Liver (tissue), 9 donors: ENCODE results near the gene FMN1. TPM values are rescaled to one million over a fixed set of nuclear protein-coding genes. Genes with fewer than 3 reads are reported as not detected.

ENCODE experiments used
- DNase-seq: peaks from one replicate; pipeline ENCODE4 v3.0.0-alpha.2; 2017; ENCODE audit warnings: low spot score
- H3K27ac ChIP-seq, 2 donors: one replicate each; pipeline ENCODE4 v1.7.0; 2013; ENCODE audit warnings: inconsistent platforms in 2 of 2, low read length in 2 of 2, control low read depth in 1 of 2, low read depth in 1 of 2, mild to moderate bottlenecking in 1 of 2
- H3K27me3 ChIP-seq, 4 donors: one replicate each; pipeline versions ENCODE4 v1.6.1 to v1.7.0; 2013; ENCODE audit warnings: low read length in 3 of 4, inconsistent platforms in 1 of 4, mild to moderate bottlenecking in 1 of 4, moderate library complexity in 1 of 4; ENCODE audit not compliant: control insufficient read depth in 4 of 4, insufficient read depth in 4 of 4
- H3K36me3 ChIP-seq, 4 donors: one replicate each; pipeline versions ENCODE4 v1.6.1 to v1.7.0; 2013; ENCODE audit warnings: low read length in 3 of 4, mild to moderate bottlenecking in 3 of 4, low read depth in 1 of 4, moderate library complexity in 1 of 4; ENCODE audit not compliant: control insufficient read depth in 4 of 4, insufficient read depth in 3 of 4
- H3K4me1 ChIP-seq, 4 donors: one replicate each; pipeline versions ENCODE4 v1.6.1 to v1.7.0; 2013; ENCODE audit warnings: low read length in 3 of 4, mild to moderate bottlenecking in 3 of 4, moderate library complexity in 1 of 4; ENCODE audit not compliant: control insufficient read depth in 4 of 4, insufficient read depth in 4 of 4
- H3K4me3 ChIP-seq, 3 donors: one replicate each; pipeline versions ENCODE4 v1.6.1 to v1.7.0; 2013; ENCODE audit warnings: low read length in 3 of 3, control low read depth in 1 of 3, low read depth in 1 of 3, mild to moderate bottlenecking in 1 of 3
- H3K9ac ChIP-seq, 2 donors: one replicate each; pipeline ENCODE4 v1.7.0; 2013; ENCODE audit warnings: low read length in 2 of 2, mild to moderate bottlenecking in 2 of 2, moderate library complexity in 2 of 2, control low read depth in 1 of 2, low read depth in 1 of 2
- H3K9me3 ChIP-seq, 4 donors: one replicate each; pipeline versions ENCODE4 v1.6.1 to v1.7.0; 2013; ENCODE audit warnings: low read length in 3 of 4; ENCODE audit not compliant: control insufficient read depth in 4 of 4
- EGR1 ChIP-seq, 2 donors: IDR thresholded peaks; 2 replicates each; pipeline ENCODE4 v1.6.1; 2016 to 2018; ENCODE audit warnings: antibody characterized with exemption in 2 of 2, low read depth in 2 of 2
- FOXA1 ChIP-seq: IDR thresholded peaks from 2 replicates; pipeline ENCODE4 v1.6.1; 2016; ENCODE audit warnings: antibody characterized with exemption
- FOXA2 ChIP-seq: IDR thresholded peaks from 2 replicates; pipeline ENCODE4 v1.6.1; 2016; ENCODE audit warnings: antibody characterized with exemption
- GABPA ChIP-seq, 2 donors: IDR thresholded peaks in 1 of 2; conservative IDR thresholded peaks in 1 of 2; 2 replicates each; pipeline ENCODE4 v1.6.1; 2016; ENCODE audit warnings: antibody characterized with exemption in 2 of 2, mild to moderate bottlenecking in 1 of 2, moderate library complexity in 1 of 2
- HNF4G ChIP-seq: IDR thresholded peaks from 2 replicates; pipeline ENCODE4 v1.6.1; 2016; ENCODE audit warnings: antibody characterized with exemption
- JUND ChIP-seq, 2 donors: IDR thresholded peaks; 2 replicates each; pipeline ENCODE4 v1.6.1; 2016; ENCODE audit warnings: antibody characterized with exemption in 2 of 2
- MAX ChIP-seq: IDR thresholded peaks from 2 replicates; pipeline ENCODE4 v1.6.1; 2016; ENCODE audit warnings: antibody characterized with exemption
- NR2F2 ChIP-seq: IDR thresholded peaks from 2 replicates; pipeline ENCODE4 v1.6.1; 2016; ENCODE audit warnings: antibody characterized with exemption
- RAD21 ChIP-seq, 2 donors: IDR thresholded peaks; 2 replicates each; pipeline ENCODE4 v1.6.1; 2016; ENCODE audit warnings: antibody characterized with exemption in 2 of 2, mild to moderate bottlenecking in 2 of 2
- REST ChIP-seq: IDR thresholded peaks from 2 replicates; pipeline ENCODE4 v1.6.1; 2016; ENCODE audit warnings: antibody characterized with exemption, mild to moderate bottlenecking
- SP1 ChIP-seq: IDR thresholded peaks from 2 replicates; pipeline ENCODE4 v1.6.1; 2018; ENCODE audit warnings: antibody characterized with exemption, mild to moderate bottlenecking
- TAF1 ChIP-seq: conservative IDR thresholded peaks from 2 replicates; pipeline ENCODE4 v1.6.1; 2016; ENCODE audit warnings: antibody characterized with exemption, mild to moderate bottlenecking
- YY1 ChIP-seq: IDR thresholded peaks from 2 replicates; pipeline ENCODE4 v1.6.1; 2016; ENCODE audit warnings: antibody characterized with exemption, mild to moderate bottlenecking
- ZBTB33 ChIP-seq: IDR thresholded peaks from 2 replicates; pipeline ENCODE4 v1.6.1; 2016; ENCODE audit warnings: antibody characterized with exemption
- WGBS: extraction: QIAGEN DNeasy Blood & Tissue Kit; methylation state at CpG from one replicate; pipeline ENCODE4 v1.1.7; 2013; 5-methylcytosine and 5-hydroxymethylcytosine counted together
- polyA plus RNA-seq, 2 donors: library from polyadenylated mRNA; stranded (reverse) in 1 of 2; unstranded in 1 of 2; fragments of 200-250 nt in 1 of 2; fragments of >200 nt in 1 of 2; fragmentation: Nextera tagmentation in 1 of 2; extraction: Ambion mirVana in 1 of 2; gene quantifications; one replicate each; pipeline versions ENCODE4 v1.2.1 to v1.2.3, GENCODE V29; 2013 to 2015
- total RNA-seq, 2 donors: library from RNA; depleted of rRNA; stranded (reverse); fragments of >200 nt; gene quantifications; one replicate each; pipeline ENCODE4 v1.2.3, GENCODE V29; 2014
- TF ChIP-seq, protein P1 (sequence below): fragments of 150-350 bp; IDR thresholded peaks from 2 replicates; pipeline ENCODE4 v1.5.1; 2017; ENCODE audit warnings: improper control_type of control experiment, low read depth, low read length; ENCODE audit not compliant: missing input control
- donor health status: healthy.
- donor health status: healthy.
- donor health status: healthy.
- donor health status: healthy.
- donor health status: healthy.

FMN1 gene
- total and polyA plus RNA-seq, 4 donors = 0.21 to 5.4 (median 0.53) TPM

GRCh38 chr15:32718227-32718820 lies 476.2 kb downstream of the FMN1 start:
- no peak overlapping the region for H3K27ac ChIP-seq
- H3K4me1 ChIP-seq = peaks cover 11 to 26% (median 21%) of the 10 kb centered on the region in 4 donors
- peak overlapping the region in 2 of 3 donors; percentile 61 to 62 for H3K4me3 ChIP-seq
- H3K27me3 ChIP-seq = peaks cover 0 to 20% (median 3%) of the 10 kb centered on the region in 4 donors
- WGBS = 3% methylated on average over 60 of the region's 60 CpGs
- H3K9ac ChIP-seq = no peak overlapping the region
- H3K9me3 ChIP-seq = peaks cover 0 to 2% (median 0%) of the 10 kb centered on the region in 4 donors
- TF ChIP-seq NR2F2 (no peak), ZBTB33 (no peak), HNF4G (no peak), GABPA (IDR thresholded peaks at IDR 0.05 in 1 of 2, conservative IDR thresholded peaks at IDR 0.05 in 1 of 2) (no peak), SP1 (no peak), RAD21 (IDR thresholded peaks at IDR 0.05) (no peak), EGR1 (IDR thresholded peaks at IDR 0.05; ENCODE audit: low read depth in 2 of 2) (no peak), MAX (no peak), TAF1 (no peak), REST (no peak), YY1 (no peak), FOXA2 (no peak), FOXA1 (no peak), JUND (IDR thresholded peaks at IDR 0.05) (no peak)
- TF ChIP-seq, protein P1, sequence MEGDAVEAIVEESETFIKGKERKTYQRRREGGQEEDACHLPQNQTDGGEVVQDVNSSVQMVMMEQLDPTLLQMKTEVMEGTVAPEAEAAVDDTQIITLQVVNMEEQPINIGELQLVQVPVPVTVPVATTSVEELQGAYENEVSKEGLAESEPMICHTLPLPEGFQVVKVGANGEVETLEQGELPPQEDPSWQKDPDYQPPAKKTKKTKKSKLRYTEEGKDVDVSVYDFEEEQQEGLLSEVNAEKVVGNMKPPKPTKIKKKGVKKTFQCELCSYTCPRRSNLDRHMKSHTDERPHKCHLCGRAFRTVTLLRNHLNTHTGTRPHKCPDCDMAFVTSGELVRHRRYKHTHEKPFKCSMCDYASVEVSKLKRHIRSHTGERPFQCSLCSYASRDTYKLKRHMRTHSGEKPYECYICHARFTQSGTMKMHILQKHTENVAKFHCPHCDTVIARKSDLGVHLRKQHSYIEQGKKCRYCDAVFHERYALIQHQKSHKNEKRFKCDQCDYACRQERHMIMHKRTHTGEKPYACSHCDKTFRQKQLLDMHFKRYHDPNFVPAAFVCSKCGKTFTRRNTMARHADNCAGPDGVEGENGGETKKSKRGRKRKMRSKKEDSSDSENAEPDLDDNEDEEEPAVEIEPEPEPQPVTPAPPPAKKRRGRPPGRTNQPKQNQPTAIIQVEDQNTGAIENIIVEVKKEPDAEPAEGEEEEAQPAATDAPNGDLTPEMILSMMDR = no peak
- no peak for DNase-seq
- no peaks in the 10 kb centered on the region for H3K36me3 ChIP-seq
